ENCODE measurements around the gene APOL4.
"Not testable (repeated sequence)": the region's sequence is repeated elsewhere in the genome, so short reads cannot be mapped to it uniquely, and the experiment has no call there.

Gene APOL4

GRCh38 chr22:36208914-36209313 lies 7.3 kb upstream of the APOL4 start:
- in situ Hi-C loops (cut with HindIII; ENCODE audit: low sequenced_read_pairs): no loop called here
- DNase-seq (ENCODE audit: low read depth, low spot score): no peak
- no peak overlapping the region for H3K4me3 ChIP-seq (ENCODE audit: low read depth, low read length)
- no peak for TF ChIP-seq CTCF (IDR thresholded peaks at IDR 0.05; ENCODE audit: low read depth, low read length)

- TF ChIP-seq CTCF (IDR thresholded peaks at IDR 0.05; ENCODE audit: low read depth, low read length): no peak
- in situ Hi-C loops (cut with HindIII; ENCODE audit: low sequenced_read_pairs): no loop called here
- DNase-seq (ENCODE audit: low read depth, low spot score): no peak
- H3K4me3 ChIP-seq (ENCODE audit: low read depth, low read length): no peak overlapping the region
Observed at GRCh38 chr22:36208162-36208765, 6.7 kb upstream of the APOL4 start.

GRCh38 chr22:36206255-36206654 lies 4.6 kb upstream of the APOL4 start:
- no peak for DNase-seq (ENCODE audit: low read depth, low spot score)

GRCh38 chr22:36205573-36205972 lies 4.0 kb upstream of the APOL4 start:
- in situ Hi-C loops (cut with HindIII; ENCODE audit: low sequenced_read_pairs); H3K4me3 ChIP-seq (ENCODE audit: low read depth, low read length); DNase-seq (ENCODE audit: low read depth, low spot score): not testable (repeated sequence)

More at GRCh38 chr22:36206255-36206654, 4.6 kb upstream of the APOL4 start:
- H3K4me3 ChIP-seq (ENCODE audit: low read depth, low read length): no peak overlapping the region
- TF ChIP-seq CTCF (IDR thresholded peaks at IDR 0.05; ENCODE audit: low read depth, low read length): no peak
- in situ Hi-C loops (cut with HindIII; ENCODE audit: low sequenced_read_pairs): no loop called here

GRCh38 chr22:36204632-36205015 lies 3.0 kb upstream of the APOL4 start:
- DNase-seq (ENCODE audit: low read depth, low spot score): no peak
- no peak for TF ChIP-seq CTCF (IDR thresholded peaks at IDR 0.05; ENCODE audit: low read depth, low read length)
- in situ Hi-C loops (cut with HindIII; ENCODE audit: low sequenced_read_pairs): no loop called here
- H3K4me3 ChIP-seq (ENCODE audit: low read depth, low read length): no peak overlapping the region

- in situ Hi-C loops (cut with HindIII; ENCODE audit: low sequenced_read_pairs): no loop called here
- H3K4me3 ChIP-seq (ENCODE audit: low read depth, low read length): no peak overlapping the region
- TF ChIP-seq CTCF (IDR thresholded peaks at IDR 0.05; ENCODE audit: low read depth, low read length): no peak
- no peak for DNase-seq (ENCODE audit: low read depth, low spot score)
Observed at GRCh38 chr22:36204001-36204631, 2.5 kb upstream of the APOL4 start.

GRCh38 chr22:36203441-36203840 lies 1.8 kb upstream of the APOL4 start:
- DNase-seq (ENCODE audit: low read depth, low spot score); H3K4me3 ChIP-seq (ENCODE audit: low read depth, low read length); in situ Hi-C loops (cut with HindIII; ENCODE audit: low sequenced_read_pairs): not testable (repeated sequence)

GRCh38 chr22:36202906-36203305 lies 1.3 kb upstream of the APOL4 start:
- in situ Hi-C loops (cut with HindIII; ENCODE audit: low sequenced_read_pairs); DNase-seq (ENCODE audit: low read depth, low spot score); H3K4me3 ChIP-seq (ENCODE audit: low read depth, low read length): not testable (repeated sequence)

GRCh38 chr22:36201025-36201424 lies 584 bp downstream of the APOL4 start:
- H3K4me3 ChIP-seq (ENCODE audit: low read depth, low read length); DNase-seq (ENCODE audit: low read depth, low spot score); in situ Hi-C loops (cut with HindIII; ENCODE audit: low sequenced_read_pairs): not testable (repeated sequence)

All from astrocyte of the spinal cord (primary cell).